Activated T-cell treated with anti-CD3 and anti-CD28 coated beads, Interleukin-2, amount 50 U/mL, for 72 hours (primary cell): ENCODE measurements around the gene NUTF2. TPM values are rescaled to one million over a fixed set of nuclear protein-coding genes. Genes with fewer than 3 reads are reported as not detected.
A peak's percentile ranks its signal among the peaks of the same experiment; 100 is the strongest.

Source experiments
- ATAC-seq, 2 donors: fragments of 150-1000 bp; cut with Tn5 transposase; replicated peaks in 1 of 2; 2 replicates each; pipeline ENCODE4 v1.10.0; 2021; ENCODE audit warnings: moderate library complexity in 2 of 2, mild to moderate bottlenecking in 1 of 2
- DNase-seq, 2 donors: peaks; one replicate each; pipeline ENCODE4 v3.0.0; 2021 to 2022; ENCODE audit warnings: mixed read lengths in 1 of 2
- H3K27ac Mint-ChIP-seq: one replicate; pipeline ENCODE4 v1.8.0; 2022; ENCODE audit warnings: mild to moderate bottlenecking, moderate library complexity, mixed read lengths
- H3K27me3 Mint-ChIP-seq: one replicate; pipeline ENCODE4 v1.8.0; 2022; ENCODE audit warnings: low read depth, mixed read lengths
- H3K36me3 Mint-ChIP-seq, 2 donors: one replicate each; pipeline ENCODE4 v1.8.0; 2022; ENCODE audit warnings: mixed read lengths in 2 of 2, mild to moderate bottlenecking in 1 of 2; ENCODE audit not compliant: insufficient read depth in 2 of 2
- H3K4me1 Mint-ChIP-seq: one replicate; pipeline ENCODE4 v1.8.0; 2022; ENCODE audit warnings: low read depth, mixed read lengths
- H3K4me3 Mint-ChIP-seq, 2 donors: one replicate each; pipeline ENCODE4 v1.8.0; 2022; ENCODE audit warnings: mild to moderate bottlenecking in 2 of 2, mixed read lengths in 2 of 2, moderate library complexity in 2 of 2
- H3K9me3 Mint-ChIP-seq, 2 donors: one replicate each; pipeline ENCODE4 v1.8.0; 2022; ENCODE audit warnings: mixed read lengths in 2 of 2
- total RNA-seq, 2 donors: library from RNA; stranded (reverse); gene quantifications; one replicate each; pipeline ENCODE4 v1.2.3, GENCODE V29; 2022

NUTF2 gene
- total RNA-seq, 2 donors from 2014 or later: 80.8 to 90.1 TPM

GRCh38 chr16:67884684-67885083, 38.0 kb downstream of the NUTF2 start, which contains the start of gene NRN1L:
NRN1L (plus strand) TSS chr16:67884885; CDS start chr16:67884904, 19 bp downstream.
- Mint-ChIP-seq H3K27ac (no peak within 1 kb of the TSS), H3K4me1 (peaks cover 5% of the 10 kb centered on the region), H3K27me3 (no peaks in the 10 kb centered on the region), H3K4me3 (no peak within 1 kb of the TSS), H3K9me3 (no peaks in the 10 kb centered on the region), H3K36me3 (peaks cover 6 to 7% of the 10 kb centered on the region in 2 donors)
- no peak for DNase-seq
- no peak for ATAC-seq

GRCh38 chr16:67885545-67885944, 38.8 kb downstream of the NUTF2 start:
- Mint-ChIP-seq H3K27me3 (no peaks in the 10 kb centered on the region), H3K9me3 (no peaks in the 10 kb centered on the region), H3K4me1 (peaks cover 5% of the 10 kb centered on the region), H3K36me3 (peaks cover 3 to 5% of the 10 kb centered on the region in 2 donors), H3K27ac (no peak overlapping the region), H3K4me3 (no peak overlapping the region)
- DNase-seq (no peak), ATAC-seq (no peak)

- Mint-ChIP-seq H3K36me3 (peaks cover 3 to 5% of the 10 kb centered on the region in 2 donors), H3K9me3 (no peaks in the 10 kb centered on the region), H3K4me3 (no peak overlapping the region), H3K4me1 (peaks cover 5% of the 10 kb centered on the region), H3K27ac (no peak overlapping the region), H3K27me3 (no peaks in the 10 kb centered on the region)
- DNase-seq (no peak), ATAC-seq (no peak)
These were observed 39.2 kb downstream of the NUTF2 start for GRCh38 chr16:67885976-67886375.

- Mint-ChIP-seq H3K4me1 (peaks cover 5% of the 10 kb centered on the region), H3K9me3 (no peaks in the 10 kb centered on the region), H3K4me3 (no peak overlapping the region), H3K27ac (peak overlapping the region; percentile 31), H3K27me3 (no peaks in the 10 kb centered on the region), H3K36me3 (peaks cover 2 to 5% of the 10 kb centered on the region in 2 donors)
- DNase-seq (no peak), ATAC-seq (no peak)
These were observed 39.7 kb downstream of the NUTF2 start for GRCh38 chr16:67886387-67886786.

GRCh38 chr16:67888331-67888730, 41.6 kb downstream of the NUTF2 start:
- ATAC-seq (no peak), DNase-seq (no peak)
- Mint-ChIP-seq H3K36me3 (peaks cover under 1 to 5% of the 10 kb centered on the region in 2 donors), H3K9me3 (no peaks in the 10 kb centered on the region), H3K4me3 (no peak overlapping the region), H3K4me1 (peaks cover 14% of the 10 kb centered on the region), H3K27ac (no peak overlapping the region), H3K27me3 (no peaks in the 10 kb centered on the region)

GRCh38 chr16:67892375-67892774, 45.6 kb downstream of the NUTF2 start:
- Mint-ChIP-seq H3K4me3 (peak overlapping the region; percentile 75 to 98), H3K27me3 (no peaks in the 10 kb centered on the region), H3K4me1 (peaks cover 41% of the 10 kb centered on the region), H3K27ac (peak overlapping the region; percentile 40), H3K36me3 (peaks cover 2 to 3% of the 10 kb centered on the region in 2 donors), H3K9me3 (no peaks in the 10 kb centered on the region)
- ATAC-seq (no peak), DNase-seq (no peak)

GRCh38 chr16:67892899-67893742, 46.4 kb downstream of the NUTF2 start, which contains the start of gene PSKH1:
PSKH1 (plus strand) TSS chr16:67893254; CDS start chr16:67908750, 15,496 bp downstream.
- peaks cover 2 to 3% of the 10 kb centered on the region in 2 donors for H3K36me3 Mint-ChIP-seq
- no peaks in the 10 kb centered on the region for H3K27me3 Mint-ChIP-seq
- peaks cover 44% of the 10 kb centered on the region for H3K4me1 Mint-ChIP-seq
- peak within 1 kb of the TSS; percentile 98 for H3K4me3 Mint-ChIP-seq
- peak within 1 kb of the TSS; percentile 98 for H3K27ac Mint-ChIP-seq
- DNase-seq (peak; percentile 95), ATAC-seq (peak; percentile 99)
- H3K9me3 Mint-ChIP-seq: no peaks in the 10 kb centered on the region

GRCh38 chr16:67893743-67894399, 47.1 kb downstream of the NUTF2 start:
- no peaks in the 10 kb centered on the region for H3K9me3 Mint-ChIP-seq
- H3K27me3 Mint-ChIP-seq: no peaks in the 10 kb centered on the region
- H3K4me1 Mint-ChIP-seq: peaks cover 48% of the 10 kb centered on the region
- no peak for ATAC-seq
- H3K27ac Mint-ChIP-seq: peak overlapping the region; percentile 98
- DNase-seq: peak in 1 of 2 donors; percentile 28
- peaks cover 3 to 4% of the 10 kb centered on the region in 2 donors for H3K36me3 Mint-ChIP-seq
- H3K4me3 Mint-ChIP-seq: peak overlapping the region; percentile 98

- peaks cover 46% of the 10 kb centered on the region for H3K4me1 Mint-ChIP-seq
- DNase-seq: no peak
- H3K27me3 Mint-ChIP-seq: no peaks in the 10 kb centered on the region
- peaks cover 3 to 4% of the 10 kb centered on the region in 2 donors for H3K36me3 Mint-ChIP-seq
- H3K27ac Mint-ChIP-seq: no peak overlapping the region
- no peak for ATAC-seq
- no peak overlapping the region for H3K4me3 Mint-ChIP-seq
- H3K9me3 Mint-ChIP-seq: no peaks in the 10 kb centered on the region
These were observed 50.5 kb downstream of the NUTF2 start for GRCh38 chr16:67897231-67897630.

- ATAC-seq (no peak), DNase-seq (no peak)
- Mint-ChIP-seq H3K4me1 (peaks cover 11% of the 10 kb centered on the region), H3K4me3 (no peak overlapping the region), H3K36me3 (peaks cover 0 to 4% of the 10 kb centered on the region in 2 donors), H3K9me3 (no peaks in the 10 kb centered on the region), H3K27me3 (no peaks in the 10 kb centered on the region), H3K27ac (no peak overlapping the region)
These were observed 55.0 kb downstream of the NUTF2 start for GRCh38 chr16:67901734-67902133.

GRCh38 chr16:67902831-67903230, 56.1 kb downstream of the NUTF2 start:
- no peak overlapping the region for H3K4me3 Mint-ChIP-seq
- DNase-seq (no peak), ATAC-seq (no peak)
- H3K36me3 Mint-ChIP-seq: peaks cover 0 to 4% of the 10 kb centered on the region in 2 donors
- no peak overlapping the region for H3K27ac Mint-ChIP-seq
- no peaks in the 10 kb centered on the region for H3K9me3 Mint-ChIP-seq
- no peaks in the 10 kb centered on the region for H3K27me3 Mint-ChIP-seq
- peaks cover 9% of the 10 kb centered on the region for H3K4me1 Mint-ChIP-seq

GRCh38 chr16:67907397-67908180, 60.9 kb downstream of the NUTF2 start:
- H3K4me1 Mint-ChIP-seq: peaks cover 29% of the 10 kb centered on the region
- no peaks in the 10 kb centered on the region for H3K9me3 Mint-ChIP-seq
- H3K36me3 Mint-ChIP-seq: peaks cover 0 to 2% of the 10 kb centered on the region in 2 donors
- H3K27me3 Mint-ChIP-seq: no peaks in the 10 kb centered on the region
- H3K27ac Mint-ChIP-seq: peak overlapping the region; percentile 23
- ATAC-seq: no peak
- no peak overlapping the region for H3K4me3 Mint-ChIP-seq
- DNase-seq: no peak
